ENCODE results near the gene TMEM50B.

- TF ChIP-seq, protein P1, sequence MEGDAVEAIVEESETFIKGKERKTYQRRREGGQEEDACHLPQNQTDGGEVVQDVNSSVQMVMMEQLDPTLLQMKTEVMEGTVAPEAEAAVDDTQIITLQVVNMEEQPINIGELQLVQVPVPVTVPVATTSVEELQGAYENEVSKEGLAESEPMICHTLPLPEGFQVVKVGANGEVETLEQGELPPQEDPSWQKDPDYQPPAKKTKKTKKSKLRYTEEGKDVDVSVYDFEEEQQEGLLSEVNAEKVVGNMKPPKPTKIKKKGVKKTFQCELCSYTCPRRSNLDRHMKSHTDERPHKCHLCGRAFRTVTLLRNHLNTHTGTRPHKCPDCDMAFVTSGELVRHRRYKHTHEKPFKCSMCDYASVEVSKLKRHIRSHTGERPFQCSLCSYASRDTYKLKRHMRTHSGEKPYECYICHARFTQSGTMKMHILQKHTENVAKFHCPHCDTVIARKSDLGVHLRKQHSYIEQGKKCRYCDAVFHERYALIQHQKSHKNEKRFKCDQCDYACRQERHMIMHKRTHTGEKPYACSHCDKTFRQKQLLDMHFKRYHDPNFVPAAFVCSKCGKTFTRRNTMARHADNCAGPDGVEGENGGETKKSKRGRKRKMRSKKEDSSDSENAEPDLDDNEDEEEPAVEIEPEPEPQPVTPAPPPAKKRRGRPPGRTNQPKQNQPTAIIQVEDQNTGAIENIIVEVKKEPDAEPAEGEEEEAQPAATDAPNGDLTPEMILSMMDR (IDR thresholded peaks at IDR 0.05; ENCODE audit: low read length): no peak
- no peak for TF ChIP-seq EZH2 (IDR thresholded peaks at IDR 0.05; ENCODE audit: borderline replicate concordance, low read length)
Observed at GRCh38 chr21:33455686-33456446, 23.9 kb downstream of the TMEM50B start.

Data from OCI-LY1 (cell line).